H1 (cell line): ENCODE measurements around the gene MCM7. TPM values are rescaled to one million over a fixed set of nuclear protein-coding genes. Genes with fewer than 3 reads are reported as not detected.

ENCODE experiments used
- CBX8 ChIP-seq: fragments of 300-800, 300-1000 bp; sonication (generic); IDR thresholded peaks from 2 replicates; pipeline ENCODE4 v1.7.1; 2016; ENCODE audit warnings: low read depth, low read length, borderline replicate concordance
- GABPA ChIP-seq: IDR thresholded peaks from 2 replicates; pipeline ENCODE4 v1.6.1; 2011; ENCODE audit warnings: mild to moderate bottlenecking, low read length, moderate library complexity, borderline replicate concordance; ENCODE audit not compliant: insufficient read depth
- GTF2F1 ChIP-seq: IDR thresholded peaks from 2 replicates; pipeline ENCODE4 v1.6.1; 2012; ENCODE audit warnings: low read depth, low read length, improper control_type of control experiment, borderline replicate concordance
- POU5F1 ChIP-seq: IDR thresholded peaks from 2 replicates; pipeline ENCODE4 v1.6.1; 2011; ENCODE audit warnings: low read depth, mild to moderate bottlenecking, low read length, moderate library complexity
- SIRT6 ChIP-seq: IDR thresholded peaks from one replicate; pipeline ENCODE4 v1.7.1; 2012; ENCODE audit warnings: low read length, inconsistent platforms
- SP1 ChIP-seq: IDR thresholded peaks from 2 replicates; pipeline ENCODE4 v1.6.1; 2011; ENCODE audit warnings: low read depth, low read length
- polyA plus RNA-seq, 7 experiments: library from polyadenylated mRNA; depleted of rRNA in 3 of 7; stranded (reverse) in 5 of 7; unstranded in 2 of 7; fragments of >200 nt in 5 of 7; fragments of 200-250 nt in 2 of 7; gene quantifications; 1 replicate in 5 of 7; 2 replicates in 1 of 7; 4 replicates in 1 of 7; pipeline versions ENCODE4 v1.2.1 to v1.2.3, GENCODE V29; 2011 to 2013; ENCODE audit warnings: missing spikeins in 2 of 7, mixed read lengths in 2 of 7
- total RNA-seq: library from RNA; stranded (reverse); fragmentation: NEBNext Ultra II Directional; extraction: Animal tissue kit (Norgen Biotek cat#: 25700); gene quantifications from 2 replicates; pipeline ENCODE4 v1.2.1, GENCODE V29; 2021
- TF ChIP-seq, protein P1 (sequence below): fragments of 300-600 bp; sonication (generic); IDR thresholded peaks from 2 replicates; pipeline ENCODE4 v1.7.1; 2012; ENCODE audit warnings: low read length, moderate library complexity, mild to moderate bottlenecking, inconsistent platforms; ENCODE audit not compliant: insufficient replicate concordance
- TF ChIP-seq, protein P2 (sequence below): IDR thresholded peaks from 2 replicates; pipeline ENCODE4 v1.6.1; 2012; ENCODE audit warnings: inconsistent platforms
- TF ChIP-seq, protein P3 (sequence below): IDR thresholded peaks from 2 replicates; pipeline ENCODE4 v1.6.1; 2011; ENCODE audit warnings: low read depth, mild to moderate bottlenecking, low read length; ENCODE audit not compliant: insufficient read depth

Gene MCM7
- total and polyA plus RNA-seq, 2 of the 8 experiments (the other 6 are each of a cell fraction or from before 2014, with no cell fraction given) = 313 to 344 TPM

DNA sequence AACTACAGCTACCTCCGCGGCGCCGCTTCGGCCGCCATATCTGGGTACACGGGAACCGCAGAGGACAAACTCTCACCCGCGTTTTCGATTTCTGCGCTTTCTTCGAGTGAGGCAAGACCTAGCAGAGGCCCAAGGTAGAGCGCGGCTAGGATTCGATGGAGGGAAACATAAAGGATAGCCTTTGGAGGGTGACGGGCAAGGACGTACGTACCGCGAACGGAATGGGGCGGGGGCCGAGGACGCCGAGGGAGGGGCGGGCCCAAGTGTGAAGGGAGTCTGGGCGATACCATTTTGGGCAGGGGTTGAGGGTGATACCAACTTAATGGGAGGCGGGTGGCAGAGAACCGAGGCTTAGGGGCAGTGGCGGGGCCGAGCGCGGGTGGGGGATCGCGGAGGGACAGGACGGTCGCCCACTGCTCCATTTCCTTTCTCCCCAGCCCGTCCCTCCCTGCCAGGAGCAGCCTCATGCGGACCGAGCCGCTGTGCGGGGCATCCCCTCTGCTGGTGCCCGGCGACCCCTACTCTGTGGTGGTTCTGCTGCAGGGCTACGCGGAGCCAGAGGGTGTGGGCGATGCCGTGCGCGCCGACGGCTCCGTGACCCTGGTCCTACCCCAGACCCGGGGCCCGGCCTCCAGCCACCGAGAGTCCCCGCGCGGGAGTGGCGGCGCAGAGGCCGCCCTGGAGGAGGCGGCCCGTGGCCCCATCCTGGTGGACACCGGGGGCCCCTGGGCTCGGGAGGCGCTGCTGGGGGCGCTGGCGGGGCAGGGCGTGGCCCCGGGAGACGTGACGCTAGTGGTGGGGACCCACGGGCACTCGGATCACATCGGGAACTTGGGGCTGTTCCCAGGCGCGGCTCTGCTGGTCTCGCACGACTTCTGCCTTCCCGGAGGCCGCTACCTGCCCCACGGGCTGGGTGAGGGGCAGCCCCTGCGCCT is 26.0 kb upstream of the MCM7 start, which contains the start of gene MBLAC1 (continued):
- TF ChIP-seq, protein P1, sequence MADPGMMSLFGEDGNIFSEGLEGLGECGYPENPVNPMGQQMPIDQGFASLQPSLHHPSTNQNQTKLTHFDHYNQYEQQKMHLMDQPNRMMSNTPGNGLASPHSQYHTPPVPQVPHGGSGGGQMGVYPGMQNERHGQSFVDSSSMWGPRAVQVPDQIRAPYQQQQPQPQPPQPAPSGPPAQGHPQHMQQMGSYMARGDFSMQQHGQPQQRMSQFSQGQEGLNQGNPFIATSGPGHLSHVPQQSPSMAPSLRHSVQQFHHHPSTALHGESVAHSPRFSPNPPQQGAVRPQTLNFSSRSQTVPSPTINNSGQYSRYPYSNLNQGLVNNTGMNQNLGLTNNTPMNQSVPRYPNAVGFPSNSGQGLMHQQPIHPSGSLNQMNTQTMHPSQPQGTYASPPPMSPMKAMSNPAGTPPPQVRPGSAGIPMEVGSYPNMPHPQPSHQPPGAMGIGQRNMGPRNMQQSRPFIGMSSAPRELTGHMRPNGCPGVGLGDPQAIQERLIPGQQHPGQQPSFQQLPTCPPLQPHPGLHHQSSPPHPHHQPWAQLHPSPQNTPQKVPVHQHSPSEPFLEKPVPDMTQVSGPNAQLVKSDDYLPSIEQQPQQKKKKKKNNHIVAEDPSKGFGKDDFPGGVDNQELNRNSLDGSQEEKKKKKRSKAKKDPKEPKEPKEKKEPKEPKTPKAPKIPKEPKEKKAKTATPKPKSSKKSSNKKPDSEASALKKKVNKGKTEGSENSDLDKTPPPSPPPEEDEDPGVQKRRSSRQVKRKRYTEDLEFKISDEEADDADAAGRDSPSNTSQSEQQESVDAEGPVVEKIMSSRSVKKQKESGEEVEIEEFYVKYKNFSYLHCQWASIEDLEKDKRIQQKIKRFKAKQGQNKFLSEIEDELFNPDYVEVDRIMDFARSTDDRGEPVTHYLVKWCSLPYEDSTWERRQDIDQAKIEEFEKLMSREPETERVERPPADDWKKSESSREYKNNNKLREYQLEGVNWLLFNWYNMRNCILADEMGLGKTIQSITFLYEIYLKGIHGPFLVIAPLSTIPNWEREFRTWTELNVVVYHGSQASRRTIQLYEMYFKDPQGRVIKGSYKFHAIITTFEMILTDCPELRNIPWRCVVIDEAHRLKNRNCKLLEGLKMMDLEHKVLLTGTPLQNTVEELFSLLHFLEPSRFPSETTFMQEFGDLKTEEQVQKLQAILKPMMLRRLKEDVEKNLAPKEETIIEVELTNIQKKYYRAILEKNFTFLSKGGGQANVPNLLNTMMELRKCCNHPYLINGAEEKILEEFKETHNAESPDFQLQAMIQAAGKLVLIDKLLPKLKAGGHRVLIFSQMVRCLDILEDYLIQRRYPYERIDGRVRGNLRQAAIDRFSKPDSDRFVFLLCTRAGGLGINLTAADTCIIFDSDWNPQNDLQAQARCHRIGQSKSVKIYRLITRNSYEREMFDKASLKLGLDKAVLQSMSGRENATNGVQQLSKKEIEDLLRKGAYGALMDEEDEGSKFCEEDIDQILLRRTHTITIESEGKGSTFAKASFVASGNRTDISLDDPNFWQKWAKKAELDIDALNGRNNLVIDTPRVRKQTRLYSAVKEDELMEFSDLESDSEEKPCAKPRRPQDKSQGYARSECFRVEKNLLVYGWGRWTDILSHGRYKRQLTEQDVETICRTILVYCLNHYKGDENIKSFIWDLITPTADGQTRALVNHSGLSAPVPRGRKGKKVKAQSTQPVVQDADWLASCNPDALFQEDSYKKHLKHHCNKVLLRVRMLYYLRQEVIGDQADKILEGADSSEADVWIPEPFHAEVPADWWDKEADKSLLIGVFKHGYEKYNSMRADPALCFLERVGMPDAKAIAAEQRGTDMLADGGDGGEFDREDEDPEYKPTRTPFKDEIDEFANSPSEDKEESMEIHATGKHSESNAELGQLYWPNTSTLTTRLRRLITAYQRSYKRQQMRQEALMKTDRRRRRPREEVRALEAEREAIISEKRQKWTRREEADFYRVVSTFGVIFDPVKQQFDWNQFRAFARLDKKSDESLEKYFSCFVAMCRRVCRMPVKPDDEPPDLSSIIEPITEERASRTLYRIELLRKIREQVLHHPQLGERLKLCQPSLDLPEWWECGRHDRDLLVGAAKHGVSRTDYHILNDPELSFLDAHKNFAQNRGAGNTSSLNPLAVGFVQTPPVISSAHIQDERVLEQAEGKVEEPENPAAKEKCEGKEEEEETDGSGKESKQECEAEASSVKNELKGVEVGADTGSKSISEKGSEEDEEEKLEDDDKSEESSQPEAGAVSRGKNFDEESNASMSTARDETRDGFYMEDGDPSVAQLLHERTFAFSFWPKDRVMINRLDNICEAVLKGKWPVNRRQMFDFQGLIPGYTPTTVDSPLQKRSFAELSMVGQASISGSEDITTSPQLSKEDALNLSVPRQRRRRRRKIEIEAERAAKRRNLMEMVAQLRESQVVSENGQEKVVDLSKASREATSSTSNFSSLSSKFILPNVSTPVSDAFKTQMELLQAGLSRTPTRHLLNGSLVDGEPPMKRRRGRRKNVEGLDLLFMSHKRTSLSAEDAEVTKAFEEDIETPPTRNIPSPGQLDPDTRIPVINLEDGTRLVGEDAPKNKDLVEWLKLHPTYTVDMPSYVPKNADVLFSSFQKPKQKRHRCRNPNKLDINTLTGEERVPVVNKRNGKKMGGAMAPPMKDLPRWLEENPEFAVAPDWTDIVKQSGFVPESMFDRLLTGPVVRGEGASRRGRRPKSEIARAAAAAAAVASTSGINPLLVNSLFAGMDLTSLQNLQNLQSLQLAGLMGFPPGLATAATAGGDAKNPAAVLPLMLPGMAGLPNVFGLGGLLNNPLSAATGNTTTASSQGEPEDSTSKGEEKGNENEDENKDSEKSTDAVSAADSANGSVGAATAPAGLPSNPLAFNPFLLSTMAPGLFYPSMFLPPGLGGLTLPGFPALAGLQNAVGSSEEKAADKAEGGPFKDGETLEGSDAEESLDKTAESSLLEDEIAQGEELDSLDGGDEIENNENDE = no peak
- TF ChIP-seq GABPA (no peak), POU5F1 (no peak), SP1 (0 out of 2 replicates have a peak, but pooled peaks have one; percentile 33), SIRT6 (no peak), CBX8 (no peak), GTF2F1 (no peak)
- TF ChIP-seq, protein P2, sequence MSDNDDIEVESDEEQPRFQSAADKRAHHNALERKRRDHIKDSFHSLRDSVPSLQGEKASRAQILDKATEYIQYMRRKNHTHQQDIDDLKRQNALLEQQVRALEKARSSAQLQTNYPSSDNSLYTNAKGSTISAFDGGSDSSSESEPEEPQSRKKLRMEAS = peak; percentile 65
- TF ChIP-seq, protein P3, sequence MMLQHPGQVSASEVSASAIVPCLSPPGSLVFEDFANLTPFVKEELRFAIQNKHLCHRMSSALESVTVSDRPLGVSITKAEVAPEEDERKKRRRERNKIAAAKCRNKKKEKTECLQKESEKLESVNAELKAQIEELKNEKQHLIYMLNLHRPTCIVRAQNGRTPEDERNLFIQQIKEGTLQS = no peak
